Right lobe of liver (tissue), 4 donors: Measurements from ENCODE around the gene SRF.
"Not testable (repeated sequence)": the region's sequence is repeated elsewhere in the genome, so short reads cannot be mapped to it uniquely, and the experiment has no call there.

Source experiments
- CTCF ChIP-seq, 4 donors: fragments of 200-600 bp in 3 of 4; fragments of 450-650 bp in 1 of 4; IDR thresholded peaks; one replicate each; pipeline versions ENCODE4 v1.5.1 to v1.8.0; 2016 to 2022; ENCODE audit warnings: antibody characterized with exemption in 4 of 4, mild to moderate bottlenecking in 2 of 4
- POLR2A ChIP-seq: fragments of 450-650 bp; IDR thresholded peaks from one replicate; pipeline ENCODE4 v1.6.1; 2017; ENCODE audit warnings: antibody characterized with exemption, mild to moderate bottlenecking
- donor health status: DM: no; HTN: no; CAD: no.
- donor health status: DM: no; HTN: no; CAD: no.
- donor health status: DM: no; HTN: yes; CAD: no.

DNA sequence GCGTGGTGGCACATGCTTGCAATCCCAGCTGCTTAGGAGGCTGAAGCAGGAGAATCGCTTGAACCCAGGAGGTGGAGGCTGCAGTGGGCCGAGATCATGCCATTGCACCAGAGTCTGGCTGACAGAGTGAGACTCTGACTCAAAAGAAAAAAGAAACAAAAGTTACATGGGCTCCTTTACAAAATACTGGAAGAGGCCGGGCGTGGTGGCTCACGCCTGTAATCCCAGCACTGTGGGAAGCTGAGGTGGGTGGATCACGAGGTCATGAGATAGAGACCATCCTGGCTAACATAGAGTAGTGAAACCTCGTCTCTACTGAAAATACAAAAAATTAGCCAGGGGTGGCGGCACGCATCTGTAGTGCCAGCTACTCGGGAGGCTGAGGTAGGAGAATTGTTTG lies 31.1 kb upstream of the SRF start:
- TF ChIP-seq CTCF (IDR thresholded peaks at IDR 0.05); POLR2A: not testable (repeated sequence)
